ENCODE measurements around the gene SIX2.
A peak's percentile ranks its signal among the peaks of the same experiment; 100 is the strongest.

SIX2 gene

DNA sequence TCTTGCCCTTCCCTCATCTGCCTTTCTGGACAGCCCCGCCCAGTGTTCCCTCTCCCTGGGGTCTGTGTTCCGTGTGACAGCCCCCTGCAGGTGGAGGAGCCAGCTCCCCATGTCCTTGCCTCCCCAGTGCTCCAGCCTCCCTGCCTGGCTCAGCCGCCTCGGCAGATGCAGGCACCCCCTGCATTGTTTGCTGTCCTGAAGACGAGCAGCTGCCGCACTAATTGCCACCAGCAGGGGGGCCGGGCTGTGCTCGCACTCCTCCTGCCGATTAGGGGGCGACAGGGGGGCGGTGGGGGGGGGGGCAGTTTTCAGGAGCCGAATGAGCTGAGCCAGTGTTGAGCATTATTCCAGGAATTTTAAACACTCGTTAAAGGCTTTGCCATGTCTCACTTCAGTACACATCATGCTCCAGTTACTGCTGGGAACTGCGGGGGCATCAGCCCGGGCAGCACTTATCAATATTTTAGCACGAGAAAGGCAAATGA lies 44.5 kb downstream of the SIX2 start:
- no peak for DNase-seq

DNA sequence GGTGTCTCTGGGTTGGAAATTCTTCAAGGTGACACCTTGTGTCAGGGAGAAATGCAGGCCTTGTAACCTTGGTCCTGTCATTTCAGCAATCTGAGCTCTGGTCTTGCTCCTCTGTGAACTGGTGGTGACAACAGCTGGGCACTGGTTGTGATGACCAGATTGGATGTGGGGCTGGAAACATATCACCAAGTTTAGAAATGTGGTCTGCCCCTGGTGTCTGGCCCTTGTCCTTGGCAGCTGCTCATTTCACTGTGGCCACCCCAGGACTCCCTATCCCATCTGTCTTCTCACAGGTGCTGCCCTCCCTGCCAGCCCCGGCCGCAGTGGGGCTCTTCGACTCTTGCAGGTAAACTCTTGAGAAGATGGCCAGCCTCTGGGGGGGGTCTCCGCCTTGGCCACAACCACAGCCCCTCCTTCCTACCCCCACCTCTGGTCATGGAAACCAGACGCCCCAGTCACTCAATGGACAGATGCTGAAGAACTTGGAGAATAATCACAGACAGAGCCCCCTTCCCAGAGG lies 47.0 kb downstream of the SIX2 start:
- DNase-seq, result no peak

DNA sequence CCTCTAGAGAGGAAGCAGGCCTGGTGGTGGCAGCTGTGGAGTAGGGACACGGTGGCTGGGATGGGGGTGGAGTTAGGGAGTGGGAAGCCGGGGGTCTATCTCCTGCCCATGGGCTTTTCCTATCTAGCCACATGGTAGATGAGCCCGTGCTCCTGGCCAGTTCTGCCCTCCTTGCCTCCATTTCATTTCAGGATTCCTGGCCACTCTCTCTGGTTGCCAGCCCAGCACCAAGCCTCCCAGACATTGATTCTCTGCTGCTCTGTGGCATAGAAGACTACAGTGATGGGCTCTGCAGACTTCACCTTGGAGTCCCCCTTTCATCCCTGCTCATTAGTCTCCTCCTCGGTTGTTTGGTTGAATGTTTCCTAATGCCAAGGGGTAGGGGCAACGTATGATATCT lies 48.4 kb downstream of the SIX2 start:
- no peak for DNase-seq

DNA sequence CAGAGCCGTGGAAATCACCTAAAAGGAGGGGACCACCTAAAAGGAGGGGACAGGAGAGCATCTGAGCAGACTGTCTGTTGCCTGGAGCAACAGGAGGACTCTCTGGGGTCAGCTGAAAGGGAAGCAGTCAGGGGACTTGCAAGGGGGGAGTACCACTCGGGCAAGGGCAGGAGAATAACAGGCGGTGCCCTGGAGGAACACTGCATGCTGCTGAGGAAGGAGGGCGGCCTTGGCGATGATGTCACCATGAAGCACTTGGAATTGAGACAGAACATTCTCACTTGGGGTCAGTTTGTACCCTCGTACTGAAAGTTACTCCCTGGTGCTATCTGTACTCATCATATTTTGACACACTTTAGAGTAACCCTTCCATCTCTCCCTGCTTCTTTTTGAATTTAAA lies 49.4 kb downstream of the SIX2 start:
- DNase-seq, result no peak

GRCh38 chr2:44957656-44958327 lies 51.5 kb downstream of the SIX2 start:
- no peak for DNase-seq

DNA sequence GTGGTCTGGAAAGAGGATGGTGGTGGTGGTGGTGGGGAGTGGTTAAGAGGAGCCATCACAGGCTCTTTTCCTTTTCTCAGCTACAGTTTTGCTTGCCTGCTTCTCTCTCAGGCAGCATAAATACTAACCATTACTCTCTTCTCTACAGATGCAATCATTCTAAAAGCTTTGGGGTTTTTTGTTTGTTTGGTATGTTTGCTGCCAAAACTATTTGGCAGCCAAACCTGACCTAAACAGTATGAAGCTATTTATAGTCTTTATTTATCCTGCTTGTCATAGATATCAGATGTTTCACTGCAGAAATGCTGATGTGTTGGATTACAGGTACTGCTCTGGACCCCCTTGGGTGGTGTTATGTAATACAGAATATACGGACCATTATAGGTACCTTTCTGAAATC lies 52.4 kb downstream of the SIX2 start:
- DNase-seq, result no peak

GRCh38 chr2:44955593-44956392 lies 53.5 kb downstream of the SIX2 start:
- peak; percentile 89 for DNase-seq

Data from activated effector memory CD4-positive, alpha-beta T cell treated with anti-CD3 and anti-CD28 coated beads, Interleukin-2, amount 50 U/mL, for 16 hours (primary cell).